ENCODE measurements around the gene PCP4. TPM values are rescaled to one million over a fixed set of nuclear protein-coding genes. Genes with fewer than 3 reads are reported as not detected.

The PCP4 gene
- total RNA-seq, 1 donor from 2014 or later, result 20.3 TPM

DNA sequence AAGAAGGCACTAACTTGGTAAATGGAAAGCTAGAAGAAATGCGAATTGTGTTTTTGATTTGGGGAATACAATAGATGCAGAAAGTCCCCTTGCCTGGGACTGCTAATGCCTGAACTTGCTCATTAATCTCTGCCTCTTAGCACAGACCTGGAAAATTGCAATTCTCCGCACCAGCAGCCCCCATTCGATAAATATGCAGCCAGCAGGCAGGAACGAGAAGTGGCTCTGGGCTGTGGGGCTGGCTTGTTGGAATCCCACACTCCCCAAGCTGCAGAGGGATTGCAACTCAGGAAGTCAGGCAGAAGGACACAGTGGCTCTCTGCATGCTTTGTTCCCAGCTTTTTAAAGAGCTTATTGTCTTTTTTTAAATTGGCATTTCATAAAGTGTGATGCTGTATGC is 51.3 kb downstream of the PCP4 start:
- H3K27ac Mint-ChIP-seq, result no peak overlapping the region
- no peak overlapping the region for H3K4me3 Mint-ChIP-seq
- no peaks in the 10 kb centered on the region for H3K36me3 Mint-ChIP-seq
- DNase-seq (ENCODE audit: extremely low spot score, unreplicated experiment), result no peak
- TF ChIP-seq, protein P1, sequence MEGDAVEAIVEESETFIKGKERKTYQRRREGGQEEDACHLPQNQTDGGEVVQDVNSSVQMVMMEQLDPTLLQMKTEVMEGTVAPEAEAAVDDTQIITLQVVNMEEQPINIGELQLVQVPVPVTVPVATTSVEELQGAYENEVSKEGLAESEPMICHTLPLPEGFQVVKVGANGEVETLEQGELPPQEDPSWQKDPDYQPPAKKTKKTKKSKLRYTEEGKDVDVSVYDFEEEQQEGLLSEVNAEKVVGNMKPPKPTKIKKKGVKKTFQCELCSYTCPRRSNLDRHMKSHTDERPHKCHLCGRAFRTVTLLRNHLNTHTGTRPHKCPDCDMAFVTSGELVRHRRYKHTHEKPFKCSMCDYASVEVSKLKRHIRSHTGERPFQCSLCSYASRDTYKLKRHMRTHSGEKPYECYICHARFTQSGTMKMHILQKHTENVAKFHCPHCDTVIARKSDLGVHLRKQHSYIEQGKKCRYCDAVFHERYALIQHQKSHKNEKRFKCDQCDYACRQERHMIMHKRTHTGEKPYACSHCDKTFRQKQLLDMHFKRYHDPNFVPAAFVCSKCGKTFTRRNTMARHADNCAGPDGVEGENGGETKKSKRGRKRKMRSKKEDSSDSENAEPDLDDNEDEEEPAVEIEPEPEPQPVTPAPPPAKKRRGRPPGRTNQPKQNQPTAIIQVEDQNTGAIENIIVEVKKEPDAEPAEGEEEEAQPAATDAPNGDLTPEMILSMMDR (conservative IDR thresholded peaks at IDR 0.05), result no peak
- no peaks in the 10 kb centered on the region for H3K27me3 Mint-ChIP-seq
- H3K4me1 Mint-ChIP-seq (ENCODE audit: unreplicated experiment), result peaks cover 10% of the 10 kb centered on the region
- H3K9me3 Mint-ChIP-seq, result no peaks in the 10 kb centered on the region

DNA sequence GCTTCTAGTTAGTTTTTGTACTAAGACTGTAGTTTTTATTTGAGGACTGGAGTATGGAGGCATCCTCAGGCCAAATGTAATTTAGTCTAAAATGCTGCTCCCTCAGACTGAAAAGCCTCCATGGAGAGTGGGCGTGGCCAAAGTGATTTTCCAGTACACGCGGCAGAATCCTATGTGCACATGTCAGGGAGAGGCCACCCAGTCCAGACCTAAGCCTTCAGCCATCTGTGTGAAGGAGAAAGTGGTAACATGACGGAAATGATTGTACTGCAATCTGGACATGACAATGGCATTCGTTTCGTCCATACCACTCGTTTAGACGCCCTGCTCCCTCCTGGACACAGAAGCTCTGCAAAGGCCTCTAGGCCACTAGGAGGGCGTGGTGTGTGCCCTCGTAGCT is 56.2 kb downstream of the PCP4 start:
- H3K27ac Mint-ChIP-seq, result no peak overlapping the region
- H3K36me3 Mint-ChIP-seq, result no peaks in the 10 kb centered on the region
- no peak overlapping the region for H3K4me3 Mint-ChIP-seq

DNA sequence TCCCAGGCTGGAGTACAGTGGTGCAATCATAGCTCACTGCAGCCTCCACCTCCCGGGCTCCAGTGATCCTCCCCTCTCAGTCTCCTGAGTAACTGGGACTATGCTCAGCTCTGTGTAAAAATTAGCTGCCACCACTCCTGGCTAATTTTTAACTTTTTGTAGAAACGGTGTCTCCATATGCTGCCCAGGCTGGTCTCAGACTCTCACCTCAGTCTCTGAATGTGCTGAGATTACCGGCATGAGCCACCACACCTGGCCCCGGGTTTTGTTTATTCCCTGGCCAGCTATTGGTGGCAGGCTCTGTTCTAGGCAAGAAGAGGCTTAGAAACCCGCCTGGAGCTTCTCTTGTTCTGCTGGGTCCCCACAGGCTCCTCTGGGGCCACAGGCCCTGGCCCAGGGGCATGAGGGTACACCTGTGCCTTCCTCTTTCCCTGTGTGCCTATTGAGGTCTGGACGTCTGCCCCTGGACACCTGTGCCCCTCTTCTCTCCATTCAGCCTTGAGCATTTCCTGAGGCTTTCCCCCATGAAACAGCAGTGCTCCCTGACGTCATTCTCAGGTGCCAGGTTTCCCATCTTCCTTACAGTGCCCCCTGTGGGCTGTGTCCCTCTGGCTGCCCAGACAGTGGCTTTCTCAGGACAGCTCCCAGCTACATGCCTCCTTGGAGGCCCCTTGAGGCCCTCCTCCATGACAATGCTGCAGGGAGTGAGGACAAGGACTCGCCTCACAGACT is 57.5 kb downstream of the PCP4 start:
- H3K36me3 Mint-ChIP-seq, result no peaks in the 10 kb centered on the region
- no peaks in the 10 kb centered on the region for H3K27me3 Mint-ChIP-seq
- no peak for DNase-seq (ENCODE audit: extremely low spot score, unreplicated experiment)
- H3K4me1 Mint-ChIP-seq (ENCODE audit: unreplicated experiment), result no peaks in the 10 kb centered on the region
- no peak overlapping the region for H3K27ac Mint-ChIP-seq
- no peak overlapping the region for H3K4me3 Mint-ChIP-seq
- TF ChIP-seq, protein P1 (conservative IDR thresholded peaks at IDR 0.05), result no peak
- no peaks in the 10 kb centered on the region for H3K9me3 Mint-ChIP-seq

More for the DNA sequence above, 56.2 kb downstream of the PCP4 start:
- TF ChIP-seq, protein P1 (conservative IDR thresholded peaks at IDR 0.05), result no peak
- no peak for DNase-seq (ENCODE audit: extremely low spot score, unreplicated experiment)
- peaks cover 3% of the 10 kb centered on the region for H3K4me1 Mint-ChIP-seq (ENCODE audit: unreplicated experiment)
- H3K9me3 Mint-ChIP-seq, result no peaks in the 10 kb centered on the region
- no peaks in the 10 kb centered on the region for H3K27me3 Mint-ChIP-seq

DNA sequence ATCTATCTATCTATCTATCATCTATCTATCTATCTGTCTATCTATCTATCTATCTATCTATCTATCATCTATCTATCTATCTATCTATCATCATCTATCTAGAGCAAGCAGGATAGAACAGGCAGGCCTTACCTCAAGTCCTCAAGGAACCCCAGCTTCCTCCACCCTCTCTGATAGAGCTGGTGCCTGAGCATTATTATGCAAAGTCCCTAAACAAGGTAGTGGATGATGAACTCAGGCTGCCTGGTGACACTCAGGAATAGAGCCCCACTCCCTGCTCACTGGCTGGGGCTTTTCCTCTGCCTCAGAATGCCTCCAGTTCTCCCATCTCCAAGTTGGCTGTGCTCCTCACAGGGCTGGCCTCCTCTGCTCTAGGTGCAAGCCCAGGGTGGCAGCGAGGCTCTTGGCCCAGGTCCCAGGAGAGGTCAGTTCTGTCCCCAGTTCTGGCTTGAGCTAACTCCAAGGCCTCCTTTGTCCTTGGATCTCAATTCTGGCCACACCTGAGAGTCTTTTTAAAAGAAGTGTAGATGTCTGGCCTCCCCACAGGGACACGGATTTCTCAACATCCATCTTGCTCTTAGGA is 60.2 kb downstream of the PCP4 start:
- TF ChIP-seq, protein P1 (conservative IDR thresholded peaks at IDR 0.05), result no peak
- Mint-ChIP-seq H3K27me3 (peaks cover 3% of the 10 kb centered on the region), H3K27ac (no peak overlapping the region), H3K4me3 (no peak overlapping the region), H3K4me1 (ENCODE audit: unreplicated experiment) (no peaks in the 10 kb centered on the region), H3K36me3 (no peaks in the 10 kb centered on the region), H3K9me3 (no peaks in the 10 kb centered on the region)
- no peak for DNase-seq (ENCODE audit: extremely low spot score, unreplicated experiment)

DNA sequence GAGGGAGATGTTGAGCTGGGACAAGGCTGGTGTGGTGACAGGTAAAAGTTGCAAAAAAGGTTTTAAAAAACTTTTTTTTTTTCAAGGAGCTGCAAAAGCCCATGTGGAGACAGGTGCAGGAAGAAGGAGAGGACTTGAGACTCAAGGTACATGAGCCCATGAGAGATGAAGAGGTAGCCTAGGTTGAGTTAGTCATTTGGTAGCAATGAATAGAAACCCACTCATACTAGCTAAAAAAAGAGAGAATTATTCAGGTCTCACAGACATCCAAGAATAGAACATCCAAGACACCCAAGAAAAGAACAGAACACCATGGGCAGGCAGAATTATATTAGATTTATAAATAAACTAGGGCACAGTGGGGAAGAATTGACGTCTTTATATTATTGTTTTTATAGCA is 65.1 kb downstream of the PCP4 start:
- no peak for DNase-seq (ENCODE audit: extremely low spot score, unreplicated experiment)
- Mint-ChIP-seq H3K27ac (no peak overlapping the region), H3K27me3 (peaks cover 6% of the 10 kb centered on the region), H3K9me3 (no peaks in the 10 kb centered on the region), H3K4me1 (ENCODE audit: unreplicated experiment) (no peaks in the 10 kb centered on the region), H3K36me3 (no peaks in the 10 kb centered on the region), H3K4me3 (no peak overlapping the region)
- TF ChIP-seq, protein P1 (conservative IDR thresholded peaks at IDR 0.05), result no peak
